GM21619 (cell line): ENCODE results near the gene ANAPC16.
"Not testable (repeated sequence)": the region's sequence is repeated elsewhere in the genome, so short reads cannot be mapped to it uniquely, and the experiment has no call there.

Experiments used
- ATAC-seq: cut with Tn5 transposase; IDR thresholded peaks from one replicate; pipeline ENCODE4 v1.9.1; 2021; ENCODE audit not compliant: unreplicated experiment

ANAPC16 gene

DNA sequence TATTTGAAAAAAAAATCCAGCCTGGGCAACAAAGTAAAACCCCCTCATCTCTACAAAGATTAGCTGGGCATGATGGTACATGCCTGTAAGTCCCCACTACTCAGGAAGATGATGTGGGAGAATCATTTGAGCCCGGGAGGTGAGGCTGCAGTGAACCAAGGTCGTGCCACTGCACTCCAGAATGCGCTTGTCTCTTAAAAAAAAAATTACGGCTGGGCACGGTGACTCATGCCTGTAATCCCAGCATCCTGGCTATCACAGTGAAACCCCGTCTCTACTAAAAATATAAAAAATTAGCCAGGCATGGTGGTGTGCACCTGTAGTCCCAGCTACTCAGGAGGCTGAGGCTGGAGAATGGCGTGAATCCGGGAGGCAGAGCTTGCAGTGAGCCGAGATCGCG lies 4.4 kb upstream of the ANAPC16 start:
- ATAC-seq = not testable (repeated sequence)

DNA sequence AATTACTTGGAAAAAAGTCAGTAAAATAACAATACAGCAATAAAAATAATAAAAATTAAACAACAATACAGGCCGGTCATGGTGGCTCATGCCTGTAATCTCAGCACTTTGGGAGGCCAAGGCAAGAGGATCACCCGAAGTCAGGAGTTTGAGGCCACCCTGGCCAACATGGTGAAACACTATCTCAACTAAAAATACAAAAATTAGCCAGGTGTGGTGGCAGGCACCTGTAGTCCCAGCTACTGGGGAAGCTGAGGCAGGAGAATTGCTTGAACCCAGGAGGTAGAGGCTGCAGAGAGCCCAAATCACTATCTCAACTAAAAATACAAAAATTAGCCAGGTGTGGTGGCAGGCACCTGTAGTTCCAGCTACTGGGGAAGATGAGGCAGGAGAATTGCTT lies 4.0 kb upstream of the ANAPC16 start:
- ATAC-seq = not testable (repeated sequence)

DNA sequence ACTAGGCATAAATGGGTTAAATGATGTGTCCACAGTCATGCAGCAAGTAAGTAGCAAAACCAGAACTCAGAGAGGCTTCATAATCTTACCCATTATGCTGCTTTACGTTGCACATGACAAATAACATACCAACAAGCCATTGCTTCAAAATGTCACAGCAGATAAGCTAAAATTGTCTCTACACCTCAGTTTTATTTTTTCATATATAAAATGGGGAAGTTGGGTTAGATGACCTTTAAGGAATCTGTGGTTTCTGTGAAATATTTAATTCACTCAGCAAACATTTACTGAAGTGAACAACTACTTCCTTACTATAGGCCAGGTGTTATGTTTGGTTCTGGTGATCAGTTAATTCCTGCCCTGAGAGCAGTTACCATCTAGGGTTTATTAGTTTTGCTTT lies 2.5 kb downstream of the ANAPC16 start:
- ATAC-seq = no peak

DNA sequence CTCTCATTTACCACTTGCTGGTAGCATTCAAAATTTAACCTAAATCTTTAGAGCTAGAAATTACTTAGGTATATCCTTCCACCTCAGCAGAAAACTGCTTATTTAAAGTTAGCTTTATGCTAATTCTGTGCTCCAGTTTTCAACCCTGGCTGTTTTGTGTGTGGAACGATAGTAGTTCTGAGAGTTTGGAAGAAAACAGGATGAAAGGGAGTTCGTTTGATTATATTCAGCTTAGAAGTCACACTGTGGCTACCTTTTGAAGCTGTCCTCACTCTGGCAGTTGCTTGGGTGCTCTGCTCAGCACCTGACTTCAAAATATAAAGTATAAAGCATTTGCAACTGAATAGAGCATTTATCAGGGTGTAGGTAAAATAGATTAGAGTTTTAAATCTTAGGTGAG lies 2.9 kb downstream of the ANAPC16 start:
- no peak for ATAC-seq

DNA sequence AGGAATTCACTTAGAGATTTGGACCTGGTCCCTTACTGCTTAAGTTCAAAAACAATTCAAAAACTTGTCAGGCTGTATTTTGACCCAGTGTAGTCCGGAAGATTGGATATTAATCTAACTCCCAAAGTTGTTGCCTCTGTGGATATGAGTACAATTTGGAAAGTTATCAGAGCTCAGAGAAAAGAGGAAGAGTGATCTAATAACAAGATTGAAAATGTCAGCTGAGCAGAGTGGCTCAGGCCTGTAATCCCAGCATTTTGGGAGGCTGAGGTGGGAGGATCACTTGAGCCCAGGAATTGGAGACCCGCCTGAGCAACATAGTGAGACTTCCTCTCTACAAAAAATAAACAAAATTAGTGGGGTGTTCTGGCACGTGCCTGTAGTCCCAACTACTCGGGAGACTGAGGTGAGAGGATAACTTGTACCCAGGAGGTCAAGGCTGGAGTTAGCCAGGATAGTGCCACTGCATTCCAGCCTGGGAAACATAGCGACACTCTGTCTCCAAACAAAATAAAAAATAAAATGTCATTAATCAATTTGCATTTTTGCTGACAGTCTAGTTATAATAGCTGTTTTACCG lies 3.5 kb downstream of the ANAPC16 start:
- no peak for ATAC-seq

DNA sequence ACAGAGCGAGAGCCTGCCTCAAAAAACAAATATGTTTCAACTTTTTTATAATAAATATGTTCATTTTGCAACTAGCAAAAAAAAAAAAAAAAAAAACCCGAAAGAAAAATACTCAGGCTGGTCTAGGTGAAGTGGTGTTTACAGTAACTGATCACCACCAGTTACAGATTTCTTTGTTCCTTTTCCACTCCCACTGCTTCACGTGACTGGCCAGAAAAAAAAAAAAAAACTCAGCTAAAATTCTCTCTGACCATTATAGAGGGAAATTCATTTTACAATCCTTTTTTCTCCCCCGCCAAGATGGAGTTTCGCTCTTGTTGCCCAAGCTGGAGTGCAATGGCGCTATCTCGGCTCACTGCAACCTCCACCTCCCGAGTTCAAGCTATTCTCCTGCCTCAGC lies 4.8 kb downstream of the ANAPC16 start:
- ATAC-seq = no peak

DNA sequence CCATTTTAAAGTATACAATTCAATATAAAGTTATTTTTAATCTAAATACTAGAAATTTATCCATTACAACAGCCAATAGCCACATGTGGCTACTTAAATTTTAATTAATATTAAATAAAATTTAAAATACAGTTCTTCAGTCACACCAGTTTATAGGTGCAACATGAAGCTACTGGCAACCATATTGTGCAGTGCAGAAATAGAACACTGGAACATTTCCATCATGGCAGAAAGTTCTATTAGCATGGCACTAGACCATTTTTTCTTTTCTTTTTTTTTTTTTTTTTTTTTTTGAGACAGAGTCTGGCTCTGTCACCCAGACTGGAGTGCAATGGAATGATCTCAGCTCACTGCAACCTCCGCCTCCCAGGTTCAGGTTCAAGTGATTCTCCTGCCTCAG lies 5.5 kb downstream of the ANAPC16 start:
- no peak for ATAC-seq

DNA sequence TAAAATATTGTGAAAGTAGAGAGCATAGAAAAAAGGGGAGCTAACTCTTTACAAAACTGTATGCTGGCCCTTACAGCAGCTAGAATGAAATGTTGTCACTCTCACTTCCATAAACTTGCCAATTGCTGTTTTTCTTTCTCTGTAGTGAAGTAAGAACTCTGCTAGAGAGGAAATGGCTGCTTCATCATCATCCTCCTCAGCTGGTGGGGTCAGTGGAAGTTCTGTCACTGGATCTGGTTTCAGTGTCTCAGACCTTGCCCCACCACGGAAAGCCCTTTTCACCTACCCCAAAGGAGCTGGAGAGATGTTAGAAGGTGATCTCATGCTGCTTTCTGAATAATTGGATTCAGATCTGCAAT lies 7.9 kb downstream of the ANAPC16 start:
- no peak for ATAC-seq

DNA sequence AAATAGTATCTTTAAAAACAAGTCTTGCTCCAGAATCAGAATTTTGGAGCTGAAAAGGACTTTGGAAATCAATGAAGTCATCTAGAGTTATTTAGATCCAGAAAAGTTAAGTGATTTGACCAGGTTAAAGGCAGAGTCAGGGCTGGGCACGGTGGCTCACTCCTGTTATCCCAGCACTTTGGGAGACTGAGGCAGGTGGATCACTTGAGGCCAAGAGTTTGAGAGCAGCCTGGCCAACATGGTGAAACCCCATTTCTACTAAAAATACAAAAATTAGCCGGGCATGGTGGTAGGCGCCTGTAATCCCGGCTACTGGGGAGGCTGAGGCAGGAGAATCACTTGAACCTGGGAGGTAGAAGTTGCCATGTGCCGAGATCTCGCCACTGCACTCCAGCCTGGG lies 8.4 kb downstream of the ANAPC16 start:
- ATAC-seq = not testable (repeated sequence)

DNA sequence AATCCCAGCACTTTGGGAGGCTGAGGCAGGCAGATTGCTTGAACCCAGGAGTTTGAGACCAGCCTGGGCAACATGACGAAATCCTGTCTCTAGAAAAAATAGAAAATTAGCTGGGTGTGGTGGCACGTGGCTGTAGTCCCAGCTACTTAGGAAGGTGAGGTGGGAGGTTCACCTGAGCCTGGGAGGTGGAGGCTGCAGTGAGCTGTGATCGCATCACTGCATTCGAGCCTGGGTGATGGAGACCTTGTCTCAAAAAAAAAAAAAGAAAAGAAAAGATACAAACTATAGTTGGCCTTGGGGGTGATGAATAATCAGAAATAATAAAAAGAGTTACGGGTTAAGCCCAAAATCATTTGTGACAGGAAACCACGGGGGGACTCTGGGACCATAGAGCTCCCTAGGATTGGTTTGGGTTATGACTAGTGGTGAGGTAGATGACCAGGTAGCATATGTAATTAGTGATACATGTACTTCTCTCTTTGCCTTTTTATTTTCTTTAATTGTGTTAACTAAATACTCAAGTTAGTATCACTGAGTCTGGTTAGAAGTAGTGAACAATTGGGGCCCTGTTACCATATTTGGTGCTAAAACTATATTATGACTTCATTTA lies 10.7 kb downstream of the ANAPC16 start:
- no peak for ATAC-seq

DNA sequence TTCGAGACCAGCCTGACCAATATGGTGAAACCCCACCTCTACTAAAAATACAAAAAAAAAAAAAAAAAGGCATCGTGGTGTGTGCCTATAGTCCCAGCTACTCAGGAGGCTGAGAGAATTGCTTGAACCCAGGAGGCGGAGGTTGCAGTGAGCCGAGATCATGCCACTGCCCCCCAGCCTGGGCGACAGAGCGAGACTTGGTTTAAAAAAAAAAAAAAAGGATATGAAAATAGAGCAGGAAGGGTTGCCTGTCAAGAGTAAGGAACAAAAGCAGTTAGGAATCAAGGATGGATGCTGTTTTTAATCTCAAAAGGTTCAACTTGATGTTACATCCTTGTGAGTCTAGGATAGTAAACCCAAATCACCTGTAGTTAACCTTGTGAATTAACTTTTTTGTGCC lies 12.0 kb downstream of the ANAPC16 start:
- ATAC-seq = no peak

DNA sequence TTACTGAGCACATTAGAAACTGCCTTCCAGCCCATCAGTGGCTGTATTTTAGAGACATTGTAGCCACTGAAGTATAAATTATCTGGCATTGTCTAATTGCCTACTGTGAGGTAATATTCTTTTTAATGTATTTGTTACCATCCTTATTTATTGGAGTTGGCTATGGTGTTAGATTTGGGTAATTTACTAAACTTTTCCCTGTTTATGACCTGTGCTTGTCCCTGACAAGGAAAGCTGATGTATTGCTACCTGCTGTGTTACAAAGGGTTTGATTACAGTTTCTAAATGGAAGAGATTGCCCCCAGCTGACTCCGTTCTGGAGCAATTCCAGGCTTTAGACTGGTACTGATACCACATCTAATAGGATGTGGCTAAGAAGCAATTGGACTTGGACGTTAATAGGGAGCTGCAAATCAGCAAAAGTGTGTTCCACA lies 12.5 kb downstream of the ANAPC16 start:
- no peak for ATAC-seq

DNA sequence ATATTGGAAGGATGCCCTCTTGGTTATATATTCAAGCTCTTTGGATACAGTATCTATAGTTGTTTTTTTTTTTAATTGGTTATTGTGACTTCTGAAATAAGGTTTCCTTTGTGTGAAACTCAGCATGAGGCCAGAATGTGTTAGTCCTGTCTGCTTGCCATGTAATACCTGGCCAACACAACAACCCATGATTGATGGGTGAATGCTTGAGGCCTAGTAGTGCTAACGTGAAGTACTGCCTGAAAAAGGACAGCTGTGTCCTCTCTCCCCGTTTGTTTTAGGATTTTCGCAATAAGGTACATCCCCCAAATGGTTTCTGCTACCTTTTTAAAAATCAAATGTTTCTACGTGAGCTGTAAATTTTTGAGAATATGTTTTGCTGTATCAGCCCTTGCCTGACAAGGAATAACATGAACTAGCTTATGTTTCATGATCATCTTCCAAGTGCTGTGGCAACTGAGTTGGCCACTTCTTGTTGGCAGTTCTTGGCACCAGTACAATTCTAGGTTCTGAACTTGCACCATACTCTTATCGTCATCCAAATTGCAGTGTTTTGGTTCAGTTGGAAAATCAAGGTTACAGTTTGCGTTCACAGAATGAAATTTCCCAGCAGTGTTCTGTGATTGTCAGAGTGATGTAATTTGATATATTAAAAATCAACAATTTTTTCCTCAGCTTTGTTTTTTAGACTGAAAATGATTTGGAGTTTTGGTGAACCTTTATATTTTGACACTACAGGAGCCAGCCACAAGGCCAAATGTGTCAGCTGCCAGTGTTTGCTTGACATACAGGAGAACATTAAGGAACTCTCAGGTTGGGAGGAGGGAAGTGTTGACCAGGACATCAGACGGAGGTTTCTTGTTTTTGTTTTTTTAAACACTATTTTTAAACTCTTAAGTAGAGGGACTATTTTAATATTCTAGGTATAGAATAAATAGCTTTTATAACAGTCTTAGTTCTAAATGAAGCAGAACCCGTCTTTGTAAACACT lies 13.7 kb downstream of the ANAPC16 start:
- no peak for ATAC-seq

DNA sequence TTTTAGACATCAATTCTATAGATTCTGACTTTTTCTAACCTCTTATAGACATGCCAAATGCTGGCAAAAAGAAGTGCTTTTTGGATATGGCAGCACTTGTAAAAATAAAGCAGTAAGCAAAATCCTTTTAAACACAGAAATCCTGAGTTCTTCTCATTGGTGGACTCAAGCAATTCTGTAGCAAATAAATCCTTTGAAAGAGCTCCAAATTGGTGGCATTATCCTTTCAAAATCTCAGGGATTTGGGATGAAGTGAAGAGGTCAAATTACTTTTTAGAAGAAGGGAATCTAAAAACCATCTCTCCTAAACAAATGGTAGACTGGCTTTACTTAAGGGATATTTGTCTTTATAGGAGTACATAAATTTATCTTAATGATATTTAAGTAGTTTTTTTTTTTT lies 17.8 kb downstream of the ANAPC16 start:
- no peak for ATAC-seq

DNA sequence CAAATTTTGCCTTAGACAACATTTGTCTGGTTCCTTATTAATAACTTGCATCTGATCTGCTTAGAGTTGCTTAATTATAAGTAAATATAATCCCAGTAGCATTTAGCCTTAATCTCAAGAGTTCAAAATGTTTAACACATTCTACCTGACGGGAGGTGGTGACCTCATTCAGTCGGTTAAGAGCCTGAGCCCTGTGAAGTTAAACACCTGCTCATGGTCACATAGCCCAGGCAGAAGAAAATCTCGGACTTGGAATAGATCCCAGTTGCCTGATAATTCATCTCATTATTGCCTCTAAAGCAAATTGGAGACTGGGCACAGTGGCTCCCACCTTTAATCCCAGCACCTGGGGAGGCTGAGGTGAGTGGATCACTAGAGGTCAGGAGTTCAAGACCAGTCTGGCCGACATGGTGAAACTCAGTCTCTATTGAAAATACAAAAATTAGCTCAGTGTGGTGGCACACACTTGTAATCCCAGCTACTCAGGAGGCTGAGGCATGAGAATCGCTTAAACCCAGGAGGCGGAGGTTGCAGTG lies 18.8 kb downstream of the ANAPC16 start:
- no peak for ATAC-seq

DNA sequence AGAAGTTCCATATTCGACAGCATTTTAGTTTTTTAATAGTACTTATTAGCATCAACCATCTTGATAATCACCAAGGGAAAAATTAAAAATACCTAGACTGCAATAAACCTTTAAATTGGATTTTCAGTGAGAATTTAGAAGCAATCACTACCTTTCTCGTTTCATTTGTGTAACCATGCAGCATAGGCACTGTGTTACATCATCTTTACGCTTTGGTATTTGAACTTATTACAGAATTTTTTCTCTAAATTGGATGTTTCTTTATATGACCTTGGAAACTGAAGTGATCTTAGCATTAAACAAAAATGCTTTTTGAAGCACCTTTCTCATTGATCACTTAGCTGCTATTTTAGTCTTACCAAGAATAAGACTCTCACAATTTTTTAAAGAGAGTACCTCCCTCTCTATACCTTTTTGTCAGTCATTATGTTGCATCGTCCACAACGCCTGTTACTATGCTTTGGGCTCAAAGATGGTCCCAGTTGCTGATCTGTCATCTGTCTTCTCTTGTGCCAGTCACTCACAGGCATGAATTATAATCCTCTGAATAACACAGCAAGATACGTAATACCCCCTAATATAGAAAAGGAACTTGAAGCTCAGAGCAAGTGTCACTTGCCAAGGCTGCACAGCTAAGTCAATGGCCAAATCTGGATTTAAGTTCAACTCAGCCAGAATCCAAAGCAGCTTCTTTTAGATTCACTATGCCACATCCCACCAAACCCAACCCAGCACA lies 19.9 kb downstream of the ANAPC16 start:
- no peak for ATAC-seq

DNA sequence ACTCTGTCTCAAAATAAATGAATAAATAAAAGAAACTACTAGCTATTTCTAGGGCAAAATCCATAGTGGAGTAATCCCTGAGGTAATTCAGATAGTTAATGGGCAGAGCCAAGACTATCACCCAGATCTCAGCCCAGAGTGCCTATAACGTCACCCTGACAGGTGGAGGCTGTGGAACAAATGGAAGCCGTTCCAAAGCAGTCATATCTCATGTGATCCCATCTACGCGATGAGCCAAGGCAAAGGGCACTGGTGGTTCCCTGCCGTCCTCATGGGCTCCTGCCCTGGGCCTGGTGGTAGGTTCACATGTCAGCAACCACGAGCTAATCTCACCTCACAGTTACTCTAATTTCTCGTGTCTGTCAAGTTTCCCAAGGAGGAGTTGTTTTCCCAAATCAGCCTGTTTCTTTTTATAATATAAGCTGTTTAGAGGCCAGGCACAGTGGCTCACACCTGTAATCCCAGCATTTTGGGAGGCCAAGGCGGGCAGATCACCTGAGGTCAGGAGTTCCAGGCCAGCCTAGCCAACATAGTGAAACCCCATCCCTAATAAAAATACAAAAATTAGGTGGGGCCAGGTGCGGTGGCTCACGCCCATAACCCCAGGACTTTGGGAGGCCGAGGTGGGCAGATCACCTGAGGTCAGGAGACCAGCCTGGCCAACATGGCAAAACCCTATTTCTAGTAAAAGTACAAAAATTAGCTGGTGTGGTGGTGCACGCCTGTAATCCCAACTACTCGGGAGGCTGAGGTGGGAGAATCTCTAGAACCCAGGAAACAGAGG lies 22.8 kb downstream of the ANAPC16 start:
- ATAC-seq = no peak

DNA sequence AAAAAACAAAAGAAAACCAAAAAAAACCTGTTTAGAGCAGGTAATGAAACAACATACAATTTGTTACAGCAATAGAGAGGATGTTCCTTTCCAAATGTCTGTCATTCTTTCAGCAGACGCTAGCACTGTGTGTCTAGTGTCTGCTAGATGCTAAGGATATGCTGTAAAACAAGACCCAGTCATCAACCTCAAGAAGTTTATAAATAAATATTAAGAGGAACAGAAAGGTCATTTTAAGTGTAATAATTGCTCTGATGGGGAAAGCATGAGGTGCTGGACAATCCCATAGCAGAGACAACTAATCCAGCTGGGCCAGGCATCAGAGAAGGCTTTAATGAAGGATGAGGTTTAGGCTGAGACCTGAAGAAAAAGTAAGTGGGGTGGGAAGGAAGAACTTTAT lies 23.6 kb downstream of the ANAPC16 start:
- no peak for ATAC-seq

DNA sequence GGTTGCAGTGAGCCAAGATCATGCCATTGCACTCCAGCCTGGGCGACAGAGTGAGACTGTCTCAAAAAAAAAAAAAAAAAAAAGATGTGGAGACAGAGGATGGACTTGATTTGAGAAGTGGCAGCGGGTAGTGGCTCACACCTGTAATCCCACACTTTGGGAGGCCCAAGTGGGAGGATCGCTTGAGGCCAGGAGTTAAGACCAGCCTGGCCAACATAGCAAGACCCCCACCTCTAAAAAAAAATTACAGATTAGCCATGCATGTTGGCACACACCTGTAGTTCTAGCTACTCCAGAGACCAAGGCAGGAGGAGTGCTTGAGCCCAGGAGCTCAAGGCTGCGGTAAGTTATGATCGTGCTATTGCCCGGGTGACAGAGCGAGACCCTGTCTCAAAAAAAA lies 24.6 kb downstream of the ANAPC16 start:
- ATAC-seq = no peak

DNA sequence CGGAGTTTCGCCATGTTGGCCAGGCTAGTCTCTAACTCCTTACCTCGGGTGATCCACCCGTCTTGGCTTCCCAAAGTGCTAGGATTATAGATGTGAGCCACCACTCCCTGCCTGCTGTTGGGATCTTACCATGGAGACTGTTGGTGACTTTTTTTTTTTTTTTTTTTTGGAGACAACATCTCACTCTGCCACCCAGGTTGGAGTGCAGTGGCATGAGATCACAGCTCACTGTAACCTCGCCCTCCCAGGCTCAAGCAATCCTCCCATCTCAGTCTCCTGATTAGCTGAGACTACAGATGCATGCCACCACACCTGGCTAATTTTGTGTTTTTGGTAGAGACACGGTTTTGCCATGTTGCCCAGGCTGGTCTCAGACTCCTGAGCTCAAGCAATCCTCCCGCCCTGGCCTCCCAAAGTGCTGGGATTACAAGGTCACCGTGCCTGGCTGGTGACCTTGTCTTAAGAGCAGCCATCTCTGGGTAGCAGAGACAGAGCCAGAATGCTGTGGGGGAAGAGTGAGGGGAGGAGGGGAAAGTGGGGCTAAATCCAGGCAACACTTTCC lies 26.0 kb downstream of the ANAPC16 start:
- ATAC-seq = no peak
